Nephron progenitor cell (in vitro differentiated cells): Measurements from ENCODE around the gene TECTB.

Source experiments
- DNase-seq: peaks from one replicate; pipeline ENCODE4 v3.0.0; 2021
- H3K27ac Mint-ChIP-seq: 2 replicates; pipeline ENCODE4 v1.8.0; 2021; ENCODE audit warnings: mild to moderate bottlenecking, moderate library complexity, mixed read lengths
- H3K27me3 Mint-ChIP-seq: 2 replicates; pipeline ENCODE4 v1.8.0; 2021; ENCODE audit warnings: mild to moderate bottlenecking, low read depth, mixed read lengths; ENCODE audit not compliant: poor library complexity
- H3K36me3 Mint-ChIP-seq: 2 replicates; pipeline ENCODE4 v1.8.0; 2021; ENCODE audit warnings: low read depth, mixed read lengths
- H3K4me1 Mint-ChIP-seq: 2 replicates; pipeline ENCODE4 v1.8.0; 2021; ENCODE audit warnings: mixed read lengths
- H3K4me3 Mint-ChIP-seq: 2 replicates; pipeline ENCODE4 v1.8.0; 2021; ENCODE audit warnings: mild to moderate bottlenecking, moderate library complexity, mixed read lengths
- H3K9me3 Mint-ChIP-seq: 2 replicates; pipeline ENCODE4 v1.8.0; 2021; ENCODE audit warnings: mild to moderate bottlenecking, moderate library complexity, mixed read lengths
- TF ChIP-seq, protein P1 (sequence below): fragments of 200-600 bp; sonication (generic); IDR thresholded peaks from 2 replicates; pipeline ENCODE4 v1.5.0; 2021; ENCODE audit warnings: antibody characterized with exemption

Gene TECTB

GRCh38 chr10:112344261-112344660, 61.1 kb downstream of the TECTB start:
- TF ChIP-seq, protein P1, sequence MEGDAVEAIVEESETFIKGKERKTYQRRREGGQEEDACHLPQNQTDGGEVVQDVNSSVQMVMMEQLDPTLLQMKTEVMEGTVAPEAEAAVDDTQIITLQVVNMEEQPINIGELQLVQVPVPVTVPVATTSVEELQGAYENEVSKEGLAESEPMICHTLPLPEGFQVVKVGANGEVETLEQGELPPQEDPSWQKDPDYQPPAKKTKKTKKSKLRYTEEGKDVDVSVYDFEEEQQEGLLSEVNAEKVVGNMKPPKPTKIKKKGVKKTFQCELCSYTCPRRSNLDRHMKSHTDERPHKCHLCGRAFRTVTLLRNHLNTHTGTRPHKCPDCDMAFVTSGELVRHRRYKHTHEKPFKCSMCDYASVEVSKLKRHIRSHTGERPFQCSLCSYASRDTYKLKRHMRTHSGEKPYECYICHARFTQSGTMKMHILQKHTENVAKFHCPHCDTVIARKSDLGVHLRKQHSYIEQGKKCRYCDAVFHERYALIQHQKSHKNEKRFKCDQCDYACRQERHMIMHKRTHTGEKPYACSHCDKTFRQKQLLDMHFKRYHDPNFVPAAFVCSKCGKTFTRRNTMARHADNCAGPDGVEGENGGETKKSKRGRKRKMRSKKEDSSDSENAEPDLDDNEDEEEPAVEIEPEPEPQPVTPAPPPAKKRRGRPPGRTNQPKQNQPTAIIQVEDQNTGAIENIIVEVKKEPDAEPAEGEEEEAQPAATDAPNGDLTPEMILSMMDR = no peak
- DNase-seq = no peak
- Mint-ChIP-seq H3K36me3 (no peaks in the 10 kb centered on the region), H3K4me1 (no peaks in the 10 kb centered on the region), H3K9me3 (no peaks in the 10 kb centered on the region), H3K27ac (no peak overlapping the region), H3K4me3 (no peak overlapping the region), H3K27me3 (peaks cover 19% of the 10 kb centered on the region)

DNA sequence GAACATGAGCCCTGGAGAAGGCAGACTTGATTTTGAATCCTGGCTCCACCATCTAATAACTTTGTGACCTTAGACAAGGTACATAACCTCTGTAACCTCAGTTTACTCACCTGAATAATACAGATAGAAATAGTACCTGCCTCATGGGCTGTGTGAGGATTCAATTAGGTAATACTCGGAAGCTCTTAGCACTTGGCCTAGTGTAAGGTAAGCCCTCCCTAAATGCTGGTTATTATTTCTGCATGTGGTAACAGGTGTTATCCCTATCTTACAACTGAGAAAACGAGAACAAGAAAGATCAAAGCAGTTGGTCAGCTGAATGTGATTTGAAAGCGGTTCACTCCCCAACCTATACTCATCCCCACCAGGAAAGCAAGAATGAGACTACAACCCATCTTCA, 62.0 kb downstream of the TECTB start:
- no peaks in the 10 kb centered on the region for H3K4me1 Mint-ChIP-seq
- H3K27me3 Mint-ChIP-seq = peaks cover 15% of the 10 kb centered on the region
- H3K27ac Mint-ChIP-seq = no peak overlapping the region
- H3K9me3 Mint-ChIP-seq = no peaks in the 10 kb centered on the region
- no peaks in the 10 kb centered on the region for H3K36me3 Mint-ChIP-seq
- TF ChIP-seq, protein P1 = no peak
- DNase-seq = no peak
- no peak overlapping the region for H3K4me3 Mint-ChIP-seq

GRCh38 chr10:112345743-112346142, 62.5 kb downstream of the TECTB start:
- Mint-ChIP-seq H3K27me3 (peaks cover 15% of the 10 kb centered on the region), H3K27ac (no peak overlapping the region), H3K36me3 (no peaks in the 10 kb centered on the region), H3K4me1 (no peaks in the 10 kb centered on the region), H3K9me3 (no peaks in the 10 kb centered on the region), H3K4me3 (no peak overlapping the region)
- TF ChIP-seq, protein P1 = no peak
- no peak for DNase-seq

DNA sequence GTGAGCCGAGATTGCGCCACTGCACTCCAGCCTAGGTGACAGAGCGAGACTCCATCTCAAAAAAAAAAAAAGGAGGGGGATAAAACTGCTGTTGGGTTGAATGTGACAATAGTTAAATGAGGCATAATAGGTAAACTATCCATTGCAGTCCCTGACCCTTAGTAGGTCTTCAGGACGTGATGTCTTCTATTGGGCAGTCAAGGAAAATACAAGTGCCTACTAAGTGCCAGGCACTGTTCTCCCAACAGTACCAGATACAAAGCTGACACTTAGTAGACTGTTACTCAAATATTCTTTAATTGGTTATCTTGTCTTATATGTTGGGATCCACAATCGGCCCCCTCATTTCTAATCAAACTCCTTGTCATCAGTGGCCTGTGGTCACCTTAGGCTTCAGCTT, 63.6 kb downstream of the TECTB start:
- Mint-ChIP-seq H3K4me1 (no peaks in the 10 kb centered on the region), H3K9me3 (no peaks in the 10 kb centered on the region), H3K27me3 (peaks cover 15% of the 10 kb centered on the region), H3K4me3 (no peak overlapping the region), H3K36me3 (no peaks in the 10 kb centered on the region), H3K27ac (no peak overlapping the region)
- TF ChIP-seq, protein P1 = no peak
- DNase-seq = no peak

DNA sequence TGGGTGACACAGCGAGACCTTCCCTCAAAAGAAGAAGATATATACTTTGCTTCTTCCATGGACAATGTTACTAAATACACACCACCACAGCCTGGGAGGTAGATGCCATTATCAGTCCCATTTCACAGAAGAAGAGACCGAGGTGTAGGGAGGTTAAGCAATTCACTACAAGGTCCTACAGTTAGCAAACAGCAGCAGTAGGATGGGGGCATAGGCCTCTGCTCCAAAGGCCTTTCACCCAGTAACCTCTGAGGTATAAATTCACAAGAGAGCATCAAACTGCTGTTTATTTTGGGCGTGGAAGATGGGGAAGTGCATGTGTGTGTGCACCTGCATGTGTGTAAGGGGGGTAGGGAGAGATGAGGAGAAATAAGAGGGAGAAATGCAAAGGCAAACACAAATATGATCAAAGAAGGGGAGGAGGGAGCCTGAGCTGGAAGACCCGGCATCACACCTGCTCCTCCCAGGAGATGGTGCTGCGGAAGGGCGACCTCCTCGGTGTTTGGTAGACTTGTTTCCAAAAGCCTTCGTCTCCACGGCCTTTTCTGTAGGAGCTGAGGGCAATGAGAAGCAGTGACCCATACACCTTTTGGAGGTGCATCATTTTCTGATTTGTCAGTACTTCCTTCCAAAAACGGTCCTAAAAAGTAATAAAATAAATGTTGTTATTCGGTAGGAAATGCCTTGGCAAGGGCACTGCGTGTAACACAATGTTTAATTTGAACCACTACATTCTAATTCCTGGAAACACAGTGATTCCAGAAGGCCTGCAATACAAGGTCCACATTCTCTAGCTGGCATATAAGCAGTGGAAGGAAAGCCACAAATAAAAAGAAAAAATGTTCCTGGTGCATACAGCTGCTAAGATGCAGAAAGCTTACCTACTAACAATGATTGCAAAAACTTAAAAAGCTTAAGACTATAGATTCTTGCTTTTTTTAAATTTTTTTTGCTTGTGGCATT, 64.8 kb downstream of the TECTB start:
- TF ChIP-seq, protein P1 = no peak
- H3K4me1 Mint-ChIP-seq = no peaks in the 10 kb centered on the region
- H3K4me3 Mint-ChIP-seq = no peak overlapping the region
- H3K9me3 Mint-ChIP-seq = no peaks in the 10 kb centered on the region
- H3K27ac Mint-ChIP-seq = no peak overlapping the region
- peaks cover 11% of the 10 kb centered on the region for H3K27me3 Mint-ChIP-seq
- no peaks in the 10 kb centered on the region for H3K36me3 Mint-ChIP-seq
- no peak for DNase-seq

GRCh38 chr10:112348759-112349158, 65.6 kb downstream of the TECTB start:
- Mint-ChIP-seq H3K27me3 (peaks cover 9% of the 10 kb centered on the region), H3K4me3 (no peak overlapping the region), H3K4me1 (no peaks in the 10 kb centered on the region), H3K9me3 (no peaks in the 10 kb centered on the region), H3K36me3 (no peaks in the 10 kb centered on the region), H3K27ac (no peak overlapping the region)
- TF ChIP-seq, protein P1 = no peak
- no peak for DNase-seq
